AG04449 (cell line): ENCODE data around the gene KLHL29.

Experiments used
- CTCF ChIA-PET: fragments of 350-600 bp; formaldehyde crosslinking; extraction: SDS; loops from one replicate; lab custom pipeline; 2021; ENCODE audit warnings: antibody characterized with exemption; lab: Yijun Ruan, JAX
- POLR2A ChIA-PET: fragments of 400-600, 350-600 bp; formaldehyde crosslinking; extraction: SDS; loops from one replicate; lab custom pipeline; 2020; ENCODE audit warnings: antibody characterized with exemption, inconsistent platforms; lab: Yijun Ruan, JAX
- DNase-seq: peaks from one replicate; pipeline ENCODE4 v3.0.0-alpha.2; 2010; ENCODE audit warnings: low read depth, low spot score
- H3K4me3 ChIP-seq: 2 replicates; pipeline ENCODE4 v1.5.1; 2011; ENCODE audit warnings: low read depth, mild to moderate bottlenecking, control low read depth, low read length
- TF ChIP-seq, protein P1 (sequence below): IDR thresholded peaks from one replicate; pipeline ENCODE4 v1.5.1; 2011; ENCODE audit warnings: mild to moderate bottlenecking, moderate library complexity, low read length, control low read depth, inconsistent platforms; ENCODE audit not compliant: insufficient read depth; ENCODE audit errors: missing control alignments

Gene KLHL29

DNA sequence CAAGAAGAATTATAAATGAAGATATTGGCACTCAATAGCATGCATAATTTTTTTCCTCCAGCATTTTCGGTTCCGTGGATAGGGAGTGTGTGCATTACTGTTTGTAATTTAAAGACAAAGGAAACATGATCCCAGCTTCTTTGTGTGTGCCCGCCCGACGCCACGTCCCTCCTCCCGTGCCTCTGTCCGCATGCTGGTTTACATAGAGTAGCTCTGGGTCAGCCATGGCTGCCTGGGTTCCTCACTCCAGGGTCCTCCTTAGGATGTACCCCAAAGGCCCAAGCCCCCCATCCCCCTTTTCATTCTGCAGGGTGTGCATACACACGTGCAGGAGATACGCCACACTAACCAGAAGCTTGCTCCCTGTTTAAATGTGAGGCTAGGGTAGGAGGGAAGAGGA is 214.7 kb downstream of the KLHL29 start:
- DNase-seq, result no peak
- H3K4me3 ChIP-seq, result no peak overlapping the region
- ChIA-PET POLR2A (no interaction called here), CTCF (interaction anchor here (1.0 to 3.0 kb wide), 2 partner anchors 15 to 18 kb away, joined by 4 to 13 read pairs; no protein-coding TSS in a partner anchor)
- TF ChIP-seq, protein P1, sequence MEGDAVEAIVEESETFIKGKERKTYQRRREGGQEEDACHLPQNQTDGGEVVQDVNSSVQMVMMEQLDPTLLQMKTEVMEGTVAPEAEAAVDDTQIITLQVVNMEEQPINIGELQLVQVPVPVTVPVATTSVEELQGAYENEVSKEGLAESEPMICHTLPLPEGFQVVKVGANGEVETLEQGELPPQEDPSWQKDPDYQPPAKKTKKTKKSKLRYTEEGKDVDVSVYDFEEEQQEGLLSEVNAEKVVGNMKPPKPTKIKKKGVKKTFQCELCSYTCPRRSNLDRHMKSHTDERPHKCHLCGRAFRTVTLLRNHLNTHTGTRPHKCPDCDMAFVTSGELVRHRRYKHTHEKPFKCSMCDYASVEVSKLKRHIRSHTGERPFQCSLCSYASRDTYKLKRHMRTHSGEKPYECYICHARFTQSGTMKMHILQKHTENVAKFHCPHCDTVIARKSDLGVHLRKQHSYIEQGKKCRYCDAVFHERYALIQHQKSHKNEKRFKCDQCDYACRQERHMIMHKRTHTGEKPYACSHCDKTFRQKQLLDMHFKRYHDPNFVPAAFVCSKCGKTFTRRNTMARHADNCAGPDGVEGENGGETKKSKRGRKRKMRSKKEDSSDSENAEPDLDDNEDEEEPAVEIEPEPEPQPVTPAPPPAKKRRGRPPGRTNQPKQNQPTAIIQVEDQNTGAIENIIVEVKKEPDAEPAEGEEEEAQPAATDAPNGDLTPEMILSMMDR, result no peak

DNA sequence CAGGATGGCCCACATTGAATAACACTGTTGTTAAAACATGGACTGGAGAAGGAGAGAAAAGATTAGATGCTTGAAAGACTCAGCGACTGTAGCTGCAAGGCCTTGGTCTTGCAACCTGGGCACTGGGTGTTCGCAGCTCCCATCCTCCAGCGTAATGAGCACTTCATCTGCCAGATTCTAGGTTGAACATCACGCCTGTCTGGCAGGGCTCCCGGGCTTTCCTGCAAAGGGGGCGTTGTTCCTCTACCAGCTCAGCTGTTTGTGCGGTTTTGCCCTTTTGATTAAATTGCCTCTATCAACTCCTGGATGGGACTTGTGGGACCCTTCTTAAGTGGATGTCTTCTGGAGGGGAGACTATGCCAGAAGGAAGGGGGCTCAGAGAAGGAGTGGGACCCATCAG is 215.4 kb downstream of the KLHL29 start:
- TF ChIP-seq, protein P1, result no peak
- DNase-seq, result no peak
- ChIA-PET POLR2A (no interaction called here), CTCF (interaction anchor here (3.0 kb wide), 1 partner anchor 18 kb away, joined by 13 read pairs; no protein-coding TSS in a partner anchor)
- no peak overlapping the region for H3K4me3 ChIP-seq

- no peak for DNase-seq
- ChIA-PET CTCF (interaction anchor here (1.0 to 3.0 kb wide), 2 partner anchors 9 to 16 kb away, joined by 3 to 13 read pairs; no protein-coding TSS in a partner anchor), POLR2A (no interaction called here)
- no peak overlapping the region for H3K4me3 ChIP-seq
- TF ChIP-seq, protein P1, result no peak
Measured at GRCh38 chr2:23601301-23601965, 216.5 kb downstream of the KLHL29 start.

- ChIA-PET CTCF (interaction anchor here (1.0 kb wide), 1 partner anchor 8 kb away, joined by 3 read pairs; no protein-coding TSS in a partner anchor), POLR2A (no interaction called here)
- TF ChIP-seq, protein P1, result no peak
- no peak overlapping the region for H3K4me3 ChIP-seq
- peak; percentile 63 for DNase-seq
Measured at GRCh38 chr2:23602116-23602515, 217.1 kb downstream of the KLHL29 start.

GRCh38 chr2:23603156-23603555 is 218.2 kb downstream of the KLHL29 start:
- DNase-seq, result no peak
- POLR2A ChIA-PET, result no interaction called here
- no peak overlapping the region for H3K4me3 ChIP-seq
- CTCF ChIA-PET, result no interaction called here
- TF ChIP-seq, protein P1, result no peak

- DNase-seq, result no peak
- ChIA-PET POLR2A (no interaction called here), CTCF (no interaction called here)
- H3K4me3 ChIP-seq, result no peak overlapping the region
- TF ChIP-seq, protein P1, result no peak
Measured at GRCh38 chr2:23603581-23603980, 218.6 kb downstream of the KLHL29 start.
